GM21423 (cell line): Measurements from ENCODE around the gene NDRG3.

Source experiments
- ATAC-seq: cut with Tn5 transposase; IDR thresholded peaks from one replicate; pipeline ENCODE4 v1.9.1; 2021; ENCODE audit warnings: mild to moderate bottlenecking, moderate library complexity; ENCODE audit not compliant: unreplicated experiment

NDRG3 gene

DNA sequence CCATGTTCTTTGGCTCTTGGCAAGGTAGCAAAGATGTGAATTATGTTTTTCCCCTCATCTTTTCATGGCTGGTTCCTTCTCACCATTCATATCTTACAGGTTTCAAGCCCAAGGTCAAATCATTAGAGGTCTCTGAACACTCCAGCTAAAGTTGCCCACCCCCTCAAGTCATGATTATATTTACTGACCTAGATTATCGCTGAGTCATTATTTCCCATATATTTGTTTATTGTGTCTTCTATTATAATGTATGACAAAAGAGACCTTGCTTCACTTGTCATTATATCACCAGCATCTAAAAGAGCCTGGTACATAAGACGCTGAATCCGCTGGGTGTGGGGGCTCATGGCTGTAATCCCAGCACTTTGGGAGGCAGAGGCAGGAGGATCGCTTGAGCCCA is 15.2 kb upstream of the NDRG3 start:
- ATAC-seq: no peak

GRCh38 chr20:36760647-36761046 is 14.8 kb upstream of the NDRG3 start:
- ATAC-seq: no peak

DNA sequence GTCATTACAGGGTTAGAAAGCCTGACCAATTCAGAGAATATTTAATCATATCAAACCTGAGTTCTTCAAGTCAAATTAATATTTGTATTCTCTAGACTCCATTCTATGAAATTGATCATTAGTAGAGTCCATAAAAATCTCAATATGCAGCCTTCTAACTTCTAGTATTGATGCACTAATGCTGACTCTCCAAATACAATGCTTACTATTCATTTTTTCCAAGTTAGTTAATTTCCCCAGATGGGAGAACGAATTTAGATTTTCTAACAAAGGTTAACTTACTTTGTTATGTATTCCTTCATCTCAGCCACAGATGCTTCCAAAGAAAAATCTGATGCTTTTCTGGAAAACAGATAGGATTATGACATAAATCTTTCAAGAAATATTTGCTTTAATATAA is 12.4 kb upstream of the NDRG3 start:
- ATAC-seq: no peak

GRCh38 chr20:36756496-36756895 is 10.6 kb upstream of the NDRG3 start:
- ATAC-seq: no peak

- no peak for ATAC-seq
Observed at GRCh38 chr20:36754656-36755222, 8.8 kb upstream of the NDRG3 start.

- no peak for ATAC-seq
Observed at GRCh38 chr20:36752582-36752981, 6.7 kb upstream of the NDRG3 start.

DNA sequence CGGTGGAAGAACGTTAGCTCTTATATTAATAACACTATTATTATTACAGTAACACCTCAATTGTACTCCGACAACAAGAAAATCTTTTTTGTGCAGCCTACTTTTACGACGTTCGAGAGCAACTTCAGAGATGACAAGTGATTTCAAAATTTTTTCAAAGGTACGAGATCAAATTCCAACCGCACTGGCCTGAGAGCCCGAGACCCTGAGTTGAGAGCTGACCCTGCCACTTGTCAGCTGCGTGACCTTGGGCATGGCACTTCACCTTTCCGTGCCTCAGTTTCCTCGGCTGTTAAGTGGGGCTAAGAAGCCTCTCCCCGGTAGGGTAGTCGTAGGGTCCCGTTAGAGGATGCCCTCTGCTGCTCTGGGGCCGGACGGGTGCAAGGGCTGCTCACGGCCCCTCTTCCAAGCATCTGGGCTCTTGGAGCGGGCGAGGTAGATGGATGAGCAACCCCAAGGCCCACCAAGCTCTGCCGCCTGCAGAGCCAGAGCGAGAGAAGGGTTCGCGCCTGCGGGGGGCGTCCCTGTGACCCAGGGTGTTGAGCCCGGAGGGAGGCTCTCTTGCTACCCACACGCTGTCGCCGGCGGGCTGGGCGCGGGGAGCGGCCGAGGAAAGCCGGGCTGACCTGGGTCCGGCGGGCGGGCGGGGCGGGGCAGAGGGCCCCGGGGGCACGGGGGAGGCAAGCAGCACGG is 510 bp downstream of the NDRG3 start:
- ATAC-seq: peak; percentile 26

- no peak for ATAC-seq
Observed at GRCh38 chr20:36744764-36745191, 1.1 kb downstream of the NDRG3 start.

GRCh38 chr20:36744243-36744642 is 1.6 kb downstream of the NDRG3 start:
- ATAC-seq: no peak

DNA sequence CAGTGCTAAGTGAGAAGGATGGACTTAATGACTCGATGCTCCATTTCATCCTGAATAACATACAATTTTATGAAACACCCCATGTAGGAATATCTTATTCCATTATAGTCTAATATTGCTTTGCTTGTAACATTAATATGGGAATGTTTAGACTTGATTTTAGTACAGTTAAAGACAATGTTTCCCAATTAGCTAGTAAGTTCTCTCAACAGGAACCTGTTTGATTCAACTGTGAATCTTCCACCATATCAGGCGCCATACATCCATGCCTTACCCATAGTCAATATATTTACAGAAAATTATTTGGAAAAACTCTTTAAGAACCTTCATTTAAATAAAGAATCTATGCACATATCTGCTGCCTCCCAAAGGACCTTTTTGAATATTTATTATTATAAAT is 3.3 kb downstream of the NDRG3 start:
- no peak for ATAC-seq

DNA sequence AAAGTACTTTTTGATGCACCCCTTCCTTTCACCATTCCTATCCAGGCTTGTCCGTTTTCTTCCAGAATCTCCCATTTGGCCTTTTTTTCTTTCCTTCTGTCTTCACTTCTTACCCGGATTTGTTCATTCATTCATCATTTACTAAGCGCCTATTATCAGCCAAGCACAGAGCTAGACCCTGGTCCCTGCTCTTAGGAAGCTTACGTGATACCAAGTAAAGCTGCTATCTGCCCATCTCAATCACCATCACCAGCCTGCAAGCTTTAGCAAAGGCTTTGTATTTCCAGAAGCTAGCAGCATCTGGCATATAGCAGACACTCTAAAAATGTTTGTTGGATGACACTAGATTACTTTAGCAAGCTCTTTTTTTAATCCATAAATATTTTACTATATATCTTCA is 4.8 kb downstream of the NDRG3 start:
- no peak for ATAC-seq

DNA sequence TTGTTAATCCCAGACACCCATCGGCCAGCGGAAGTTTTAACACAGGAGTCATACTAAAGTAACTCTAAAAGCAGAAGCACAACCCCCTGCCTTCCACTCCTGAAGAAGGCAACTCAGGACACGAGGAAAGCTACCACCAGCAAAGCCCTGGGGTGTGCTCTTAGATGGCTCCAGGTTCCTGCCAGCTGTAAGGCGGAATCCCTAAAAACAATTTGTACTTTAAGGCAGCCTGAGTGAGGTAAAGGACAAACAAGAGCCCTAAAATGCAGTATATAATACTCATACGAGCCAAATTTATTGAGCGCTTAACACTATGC is 8.7 kb downstream of the NDRG3 start:
- no peak for ATAC-seq

DNA sequence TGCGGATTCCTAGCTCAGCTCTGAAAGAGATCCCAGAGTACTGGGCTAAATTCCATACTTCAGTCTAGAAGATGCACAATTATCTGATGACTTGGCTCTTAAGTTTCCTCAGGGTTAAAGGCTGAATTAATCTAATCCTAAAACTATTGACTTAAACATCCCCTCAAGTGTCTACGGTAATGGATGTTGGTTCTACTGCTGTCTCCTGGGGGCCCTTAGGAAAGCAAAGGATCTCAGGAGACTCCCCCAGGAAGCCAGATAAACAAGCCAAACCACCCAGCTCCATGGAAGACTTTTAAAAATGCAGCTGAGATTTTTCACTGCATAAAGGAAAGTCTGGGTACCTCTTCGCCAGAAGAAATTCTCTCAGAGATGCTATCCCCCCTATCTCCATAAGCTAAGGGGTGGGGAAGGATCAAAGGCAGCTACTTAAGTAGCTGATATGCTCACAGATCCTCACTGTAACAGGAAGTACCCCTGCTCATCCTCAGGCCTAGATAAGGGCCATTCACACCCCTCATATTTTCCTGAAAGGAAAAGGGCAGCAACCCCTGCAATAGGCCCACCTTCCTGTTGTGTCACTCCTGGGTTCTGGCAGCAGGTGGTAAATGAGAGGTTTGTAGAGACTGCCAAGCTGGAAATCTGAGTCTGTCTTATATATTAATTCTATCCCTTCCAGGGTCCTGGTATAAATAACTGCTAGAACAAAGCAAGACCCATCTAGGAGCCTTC is 9.3 kb downstream of the NDRG3 start:
- no peak for ATAC-seq

DNA sequence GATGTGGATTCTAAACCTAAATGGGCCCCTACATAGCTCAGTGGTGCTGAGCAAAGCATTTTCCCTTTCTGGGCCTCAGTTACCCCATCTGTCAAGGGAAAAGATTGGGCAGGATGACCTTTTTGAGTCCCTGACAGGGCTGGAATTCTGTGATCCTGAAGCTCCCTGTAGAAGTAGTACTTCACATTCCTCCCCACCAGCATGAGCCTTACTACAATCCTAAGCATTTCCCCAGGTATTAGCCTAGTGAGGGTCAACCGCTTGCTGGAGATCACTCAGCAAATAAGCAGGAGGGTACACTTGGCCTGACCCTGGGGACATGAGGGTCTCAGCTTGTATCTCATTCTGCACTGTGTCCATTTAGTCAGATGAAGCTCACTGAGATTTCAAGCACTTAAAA is 13.4 kb downstream of the NDRG3 start:
- ATAC-seq: no peak

DNA sequence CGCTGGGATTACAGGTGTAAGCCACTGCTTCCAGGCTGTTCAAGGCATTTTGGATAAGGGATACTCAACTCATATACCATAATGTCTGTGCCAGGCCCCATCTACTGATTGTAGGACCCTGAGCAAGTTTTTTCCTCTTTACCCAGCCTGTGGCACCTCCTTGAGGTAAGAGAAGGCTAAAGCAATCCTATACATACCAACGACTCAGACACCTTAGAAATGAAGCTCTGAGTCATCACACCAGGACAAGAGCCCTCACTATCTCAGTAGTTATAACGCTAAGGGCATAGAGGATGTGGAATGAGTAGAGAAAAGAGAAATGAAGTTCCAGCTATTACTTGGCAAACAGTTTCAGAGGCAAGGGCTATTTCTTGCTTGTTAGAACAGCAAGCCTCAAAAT is 16.9 kb downstream of the NDRG3 start:
- no peak for ATAC-seq

GRCh38 chr20:36726168-36726567 is 19.7 kb downstream of the NDRG3 start:
- no peak for ATAC-seq

DNA sequence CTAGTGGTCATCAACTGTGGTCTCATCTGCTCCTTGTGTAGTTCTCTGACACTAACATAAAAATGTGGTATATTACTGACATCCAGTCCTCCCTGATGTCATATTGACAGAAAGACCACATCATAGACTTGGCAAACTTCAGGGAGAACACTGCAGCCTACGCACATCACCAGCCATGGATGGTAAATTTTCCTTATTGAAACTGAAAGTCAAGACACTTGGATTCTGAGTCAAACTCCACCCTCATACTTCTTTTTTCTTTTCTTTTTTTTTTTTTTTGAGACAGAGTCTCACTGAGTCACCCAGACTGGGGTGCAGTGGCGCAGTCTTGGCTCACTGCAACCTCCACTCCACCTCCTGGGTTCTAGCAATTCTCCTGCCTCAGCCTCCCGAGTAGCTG is 25.4 kb downstream of the NDRG3 start:
- no peak for ATAC-seq

DNA sequence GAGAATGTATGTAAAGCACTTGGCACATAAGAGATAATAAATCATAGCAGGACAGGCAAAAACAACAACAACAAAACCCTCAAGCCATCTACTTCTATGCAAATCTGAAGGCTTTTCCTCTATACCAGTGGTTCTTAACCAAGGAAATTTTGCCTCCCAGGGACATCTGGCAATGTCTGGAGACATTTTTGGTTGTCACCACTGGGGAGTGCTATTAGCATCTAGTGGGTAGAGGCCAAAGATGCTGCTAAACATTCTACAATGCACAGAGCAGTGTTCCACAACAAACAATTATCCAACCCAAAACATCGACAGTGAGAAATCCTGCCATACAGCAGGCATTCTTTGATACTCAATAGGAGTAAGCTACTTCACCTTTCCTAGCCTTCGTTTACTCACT is 28.2 kb downstream of the NDRG3 start:
- ATAC-seq: no peak

- ATAC-seq: no peak
Observed at GRCh38 chr20:36717021-36717420, 28.9 kb downstream of the NDRG3 start.

GRCh38 chr20:36712775-36713174 is 33.1 kb downstream of the NDRG3 start:
- no peak for ATAC-seq

DNA sequence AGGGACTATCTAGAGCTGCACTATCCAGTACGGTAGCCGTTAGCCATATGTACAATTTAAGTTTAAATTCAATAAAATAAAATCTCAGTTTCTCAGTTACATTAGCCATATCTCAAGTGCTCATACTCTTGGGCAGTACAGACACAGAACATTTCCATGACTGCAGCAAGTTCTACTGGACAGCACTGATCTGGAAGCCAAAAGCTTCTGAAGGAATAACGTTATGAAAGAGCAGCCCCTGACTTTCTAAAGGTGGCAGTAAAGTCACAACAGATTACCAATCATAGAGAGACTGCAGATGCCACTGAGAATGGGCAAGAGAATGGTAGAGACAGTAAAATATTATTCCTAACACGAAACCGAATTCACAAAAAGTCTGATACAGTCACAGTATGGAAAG is 36.8 kb downstream of the NDRG3 start:
- no peak for ATAC-seq

- no peak for ATAC-seq
Observed at GRCh38 chr20:36703530-36703929, 42.4 kb downstream of the NDRG3 start.

DNA sequence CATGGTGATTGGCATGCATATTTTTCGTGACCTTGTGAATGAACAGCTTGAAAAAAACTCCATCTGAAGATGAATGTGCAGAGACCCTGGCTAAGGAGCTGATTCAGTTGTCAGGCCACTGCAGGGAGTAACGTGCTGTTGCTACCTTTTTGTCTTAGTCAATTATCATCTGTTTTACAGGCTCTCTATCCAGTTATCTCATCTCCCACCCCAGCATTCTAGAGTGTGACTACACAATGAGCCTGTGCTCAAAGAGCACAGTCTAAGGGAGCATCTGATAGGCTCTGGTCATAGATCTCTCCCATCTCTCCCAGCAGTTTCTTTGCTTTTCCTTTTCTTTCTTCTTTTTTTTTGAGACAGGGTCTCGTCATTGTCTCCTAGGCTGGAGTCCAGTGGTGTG is 45.5 kb downstream of the NDRG3 start:
- ATAC-seq: no peak
